HepG2 (cell line): ENCODE results near the gene PTMA. TPM values are rescaled to one million over a fixed set of nuclear protein-coding genes. Genes with fewer than 3 reads are reported as not detected.

Experiments
- ATAC-seq: fragments of 200-7000 bp; cut with Tn5 transposase; 3 replicates; pipeline ENCODE4 v1.9.1; 2020; ENCODE audit warnings: mild to moderate bottlenecking, moderate library complexity
- BruUV-seq: library from RNA; stranded (reverse); fragments of 400-500 nt; replicated peaks from 2 replicates; lab custom pipeline; 2021; lab: Mats Ljungman, UMichigan
- CTCF ChIA-PET: fragments of 300-600 bp; formaldehyde crosslinking; extraction: SDS; loops from one replicate; lab custom pipeline; 2021; ENCODE audit warnings: low total read pairs, inconsistent platforms, low intra/inter-chr PET ratio; lab: Yijun Ruan, JAX
- POLR2A ChIA-PET: fragments of 350-600 bp; sonication (Branson Sonifier 250); formaldehyde crosslinking; loops from one replicate; lab custom pipeline; 2020; ENCODE audit warnings: antibody characterized with exemption, inconsistent platforms; lab: Yijun Ruan, JAX
- DNase-seq: peaks from one replicate; pipeline ENCODE4 v3.0.0-alpha.2; 2015; ENCODE audit warnings: low spot score
- FAIRE-seq: peaks from 3 replicates; lab custom pipeline; 2011; peaks lifted over from hg19 to GRCh38; lab: Jason Lieb, UNC
- H2AFZ ChIP-seq: one replicate; pipeline ENCODE4 v1.6.1; 2011; ENCODE audit warnings: low read length, inconsistent platforms
- H3K27ac ChIP-seq: fragments of 300-600 bp; 3 replicates; pipeline ENCODE4 v1.8.0; 2011; ENCODE audit warnings: mixed run types, mild to moderate bottlenecking, mixed read lengths, low read length, inconsistent platforms; ENCODE audit not compliant: insufficient read depth; ENCODE audit errors: extremely low read length
- H3K27me3 ChIP-seq, 2 experiments: fragments of 200-600 bp in 1 of 2; 2 replicates in 1 of 2; 3 replicates in 1 of 2; pipeline versions ENCODE4 v1.6.0 to v1.8.0; 2011; ENCODE audit warnings: low read length in 2 of 2, mild to moderate bottlenecking in 2 of 2, moderate library complexity in 2 of 2, inconsistent platforms in 1 of 2; ENCODE audit not compliant: insufficient read depth in 2 of 2, control insufficient read depth in 1 of 2
- H3K36me3 ChIP-seq, 2 experiments: fragments of 200-600 bp in 1 of 2; replicated peaks in 1 of 2; 2 replicates in 1 of 2; 3 replicates in 1 of 2; pipeline versions ENCODE4 v1.5.1 to v1.8.0; 2011; ENCODE audit warnings: low read length in 2 of 2, inconsistent platforms in 1 of 2; ENCODE audit not compliant: insufficient read depth in 2 of 2, control insufficient read depth in 1 of 2
- H3K4me1 ChIP-seq: 2 replicates; pipeline ENCODE4 v1.5.1; 2012; ENCODE audit warnings: low read length, inconsistent platforms; ENCODE audit not compliant: insufficient read depth
- H3K4me2 ChIP-seq: 2 replicates; pipeline ENCODE4 v1.6.0; 2011; ENCODE audit warnings: low read depth, low read length, inconsistent platforms
- H3K4me3 ChIP-seq, 3 experiments: fragments of 200-600 bp in 1 of 3; sonication (generic), shearing (Covaris generic) in 1 of 3; replicated peaks in 1 of 3; 2 replicates each; pipeline ENCODE4 v1.5.1; 2011 to 2016; ENCODE audit warnings: low read length in 3 of 3, inconsistent platforms in 2 of 3, low read depth in 2 of 3, mild to moderate bottlenecking in 2 of 3, control low read depth in 1 of 3, mixed read lengths in 1 of 3; ENCODE audit not compliant: insufficient read depth in 1 of 3
- H3K79me2 ChIP-seq: one replicate; pipeline ENCODE4 v1.6.1; 2011; ENCODE audit warnings: low read length, inconsistent platforms; ENCODE audit not compliant: insufficient read depth
- H3K9ac ChIP-seq: 2 replicates; pipeline ENCODE4 v1.6.0; 2011; ENCODE audit warnings: mild to moderate bottlenecking, low read depth, low read length, inconsistent platforms; ENCODE audit not compliant: insufficient read depth
- H3K9me3 ChIP-seq: 2 replicates; pipeline ENCODE4 v1.5.1; 2012; ENCODE audit warnings: mild to moderate bottlenecking, low read length
- H4K20me1 ChIP-seq: 2 replicates; pipeline ENCODE4 v1.6.0; 2011; ENCODE audit warnings: inconsistent platforms, mild to moderate bottlenecking, low read length, moderate library complexity; ENCODE audit not compliant: insufficient read depth
- ATF7 ChIP-seq, 2 experiments: fragments of 450-650 bp in 1 of 2; sonication (generic) in 1 of 2; formaldehyde crosslinking in 1 of 2; IDR thresholded peaks; 2 replicates each; pipeline versions ENCODE4 v1.4.0 to v1.6.1; 2016 to 2020; ENCODE audit warnings: antibody characterized with exemption in 1 of 2, mild to moderate bottlenecking in 1 of 2, missing genetic modification reagents in 1 of 2
- DZIP1 ChIP-seq: sonication (generic); formaldehyde crosslinking; IDR thresholded peaks from 2 replicates; pipeline ENCODE4 v1.5.0; 2020; ENCODE audit warnings: mild to moderate bottlenecking, missing genetic modification reagents
- FOXA3 ChIP-seq: IDR thresholded peaks from 2 replicates; pipeline ENCODE4 v1.6.1; 2016; ENCODE audit warnings: missing genetic modification reagents, missing compliant biosample characterization
- ZNF484 ChIP-seq: sonication (generic); formaldehyde crosslinking; IDR thresholded peaks from 2 replicates; pipeline ENCODE4 v1.5.1; 2020; ENCODE audit warnings: mild to moderate bottlenecking, low read depth, missing genetic modification reagents, borderline replicate concordance
- WGBS: methylation state at CpG from one replicate; pipeline ENCODE4 v1.1.6; 2017; ENCODE audit warnings: low lambda C conversion rate; 5-methylcytosine and 5-hydroxymethylcytosine counted together
- in situ Hi-C: cut with HindIII; loops from 2 replicates; pipeline ENCODE4 v1.10.0; 2017; ENCODE audit warnings: low pct_unique_long_range_greater_than_20kb; ENCODE audit not compliant: extremely low pct_ligation_motif_present
- intact Hi-C: fragments of 100-400 bp; cut with micrococcal nuclease; formaldehyde crosslinking; loops from one replicate; pipeline ENCODE4 v1.10.0; 2022; ENCODE audit not compliant: unreplicated experiment
- polyA plus RNA-seq, 8 experiments: library from polyadenylated mRNA; depleted of rRNA in 3 of 8; stranded (reverse) in 7 of 8; unstranded in 1 of 8; fragments of >200 nt; fragmentation: Illumina TruSeq in 4 of 8; extraction: Trizol in 4 of 8; gene quantifications; 2 replicates each; pipeline versions ENCODE4 v1.2.1 to v1.2.3, GENCODE V29; 2011 to 2016; ENCODE audit warnings: low read depth in 4 of 8, missing spikeins in 1 of 8, mixed read lengths in 1 of 8; ENCODE audit not compliant: insufficient read depth in 1 of 8
- total RNA-seq, 5 experiments: library from RNA; depleted of rRNA; stranded (reverse); fragments of >200 nt; fragmentation: Illumina TruSeq; extraction: Trizol; gene quantifications; 2 replicates each; pipeline ENCODE4 v1.2.3, GENCODE V29; 2016; ENCODE audit warnings: low read depth in 1 of 5
- TF ChIP-seq, protein P1 (sequence below): sonication (generic); formaldehyde crosslinking; IDR thresholded peaks from 2 replicates; pipeline ENCODE4 v1.4.0; 2020; ENCODE audit warnings: mild to moderate bottlenecking, low read depth, missing genetic modification reagents

The PTMA gene
- total and polyA plus RNA-seq, 2 of the 13 experiments (the other 11 are each of a cell fraction or from before 2014, with no cell fraction given), result 190 to 1,086 TPM

- TF ChIP-seq FOXA3 (CRISPR knock-in tag) (no peak), ZNF484 (CRISPR knock-in tag) (no peak), ATF7 (IDR thresholded peaks at IDR 0.05) (no peak), ATF7 (CRISPR knock-in tag; IDR thresholded peaks at IDR 0.05) (no peak), DZIP1 (CRISPR knock-in tag) (no peak)
- TF ChIP-seq, protein P1, sequence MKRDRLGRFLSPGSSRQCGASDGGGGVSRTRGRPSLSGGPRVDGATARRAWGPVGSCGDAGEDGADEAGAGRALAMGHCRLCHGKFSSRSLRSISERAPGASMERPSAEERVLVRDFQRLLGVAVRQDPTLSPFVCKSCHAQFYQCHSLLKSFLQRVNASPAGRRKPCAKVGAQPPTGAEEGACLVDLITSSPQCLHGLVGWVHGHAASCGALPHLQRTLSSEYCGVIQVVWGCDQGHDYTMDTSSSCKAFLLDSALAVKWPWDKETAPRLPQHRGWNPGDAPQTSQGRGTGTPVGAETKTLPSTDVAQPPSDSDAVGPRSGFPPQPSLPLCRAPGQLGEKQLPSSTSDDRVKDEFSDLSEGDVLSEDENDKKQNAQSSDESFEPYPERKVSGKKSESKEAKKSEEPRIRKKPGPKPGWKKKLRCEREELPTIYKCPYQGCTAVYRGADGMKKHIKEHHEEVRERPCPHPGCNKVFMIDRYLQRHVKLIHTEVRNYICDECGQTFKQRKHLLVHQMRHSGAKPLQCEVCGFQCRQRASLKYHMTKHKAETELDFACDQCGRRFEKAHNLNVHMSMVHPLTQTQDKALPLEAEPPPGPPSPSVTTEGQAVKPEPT (CRISPR knock-in tag), result no peak
- TF ChIP-seq, all 625 proteins: peak for 0
- no TSS peak for BruUV-seq
- CTCF ChIA-PET, result no interaction called here
Measured at GRCh38 chr2:231691251-231691772, 17.0 kb upstream of the PTMA start.

More at GRCh38 chr2:231691251-231691772, 17.0 kb upstream of the PTMA start:
- Histone ChIP-seq H3K79me2 (no peaks in the 10 kb centered on the region), H3K4me2 (no peak overlapping the region), H3K9me3 (no peaks in the 10 kb centered on the region), H3K4me1 (peaks cover 49% of the 10 kb centered on the region), H3K36me3 (no peaks in the 10 kb centered on the region), H3K9ac (no peak overlapping the region), H3K27ac (no peak overlapping the region), H3K4me3 (no peak overlapping the region), H2AFZ (no peak overlapping the region), H3K27me3 (peaks cover 4 to 25% of the 10 kb centered on the region in 2 experiments; a peak in 3 of 5 replicates), H4K20me1 (no peaks in the 10 kb centered on the region)
- 23% methylated on average over 9 of the region's 9 CpGs for WGBS
- ATAC-seq (no peak), DNase-seq (no peak), FAIRE-seq (no peak)
- in situ Hi-C loops, result no loop called here
- intact Hi-C loops, result no loop called here
- POLR2A ChIA-PET, result interaction anchor here (0.7 to 5.3 kb wide), 3 partner anchors 10 to 19 kb away, joined by 4 to 44 read pairs (median 5); no protein-coding TSS in a partner anchor
